Breast epithelium (tissue), 4 donors: ENCODE data around the gene RNF19B. TPM values are rescaled to one million over a fixed set of nuclear protein-coding genes. Genes with fewer than 3 reads are reported as not detected.

Experiments
- DNase-seq, 2 donors: peaks; one replicate each; pipeline ENCODE4 v3.0.0-alpha.2; 2019; ENCODE audit warnings: low spot score in 2 of 2
- H3K27ac ChIP-seq, 2 donors: fragments of 200-600 bp; sonication (generic) in 1 of 2; one replicate each; pipeline ENCODE4 v1.5.1; 2016 to 2019; ENCODE audit warnings: mild to moderate bottlenecking in 1 of 2
- H3K27me3 ChIP-seq, 2 donors: fragments of 200-600 bp; sonication (generic) in 1 of 2; one replicate each; pipeline versions ENCODE4 v1.5.1 to v1.6.0; 2017 to 2019; ENCODE audit warnings: control low read depth in 1 of 2, mild to moderate bottlenecking in 1 of 2
- H3K36me3 ChIP-seq: fragments of 200-600 bp; one replicate; pipeline ENCODE4 v1.5.1; 2019
- H3K4me1 ChIP-seq, 2 donors: fragments of 200-600 bp; sonication (generic); one replicate each; pipeline ENCODE4 v1.5.1; 2016 to 2019; ENCODE audit warnings: control low read depth in 1 of 2
- H3K4me3 ChIP-seq, 3 donors: fragments of 200-600 bp; sonication (generic); 1 replicate in 2 of 3; 2 replicates in 1 of 3; pipeline ENCODE4 v1.5.1; 2016 to 2019; ENCODE audit warnings: mild to moderate bottlenecking in 3 of 3, moderate library complexity in 2 of 3
- H3K9me3 ChIP-seq, 2 donors: fragments of 200-600 bp; sonication (generic) in 1 of 2; one replicate each; pipeline ENCODE4 v1.5.1; 2016 to 2019; ENCODE audit warnings: control low read depth in 1 of 2
- CTCF ChIP-seq, 3 donors: fragments of 450-650 bp; IDR thresholded peaks; one replicate each; pipeline ENCODE4 v1.5.1; 2016 to 2017; ENCODE audit warnings: antibody characterized with exemption in 3 of 3, mild to moderate bottlenecking in 3 of 3, moderate library complexity in 3 of 3
- POLR2A ChIP-seq: fragments of 450-650 bp; IDR thresholded peaks from one replicate; pipeline ENCODE4 v1.6.1; 2016; ENCODE audit warnings: antibody characterized with exemption, mild to moderate bottlenecking, moderate library complexity
- POLR2AphosphoS5 ChIP-seq, 3 donors: sonication (generic); formaldehyde crosslinking; IDR thresholded peaks; one replicate each; pipeline ENCODE4 v1.6.1; 2017; ENCODE audit warnings: antibody characterized with exemption in 3 of 3
- intact Hi-C: fragments of 100-400 bp; cut with DNase I; formaldehyde crosslinking; loops from one replicate; pipeline ENCODE4 v1.15.1; 2023; ENCODE audit warnings: low total_unique reads
- total RNA-seq, 3 donors: library from RNA; depleted of rRNA; stranded (reverse); fragments of >200 nt; gene quantifications; one replicate each; pipeline ENCODE4 v1.1.0, GENCODE V29; 2016

RNF19B gene
- total RNA-seq, 3 donors from 2014 or later, result 15.7 to 22.5 (median 16.7) TPM

- Histone ChIP-seq H3K4me1 (peaks cover 0 to 21% of the 10 kb centered on the region in 2 donors), H3K27ac (peak overlapping the region; percentile 50 to 54)
- intact Hi-C loops, result no loop called here
Observed at GRCh38 chr1:33005117-33005837, 40.7 kb upstream of the RNF19B start.

GRCh38 chr1:33004613-33005012, 40.0 kb upstream of the RNF19B start:
- TF ChIP-seq POLR2A, result no peak
- TF ChIP-seq CTCF (IDR thresholded peaks at IDR 0.05), result no peak
- TF ChIP-seq POLR2AphosphoS5 (IDR thresholded peaks at IDR 0.05), result no peak
- Histone ChIP-seq H3K4me3 (no peak overlapping the region), H3K9me3 (no peaks in the 10 kb centered on the region), H3K27me3 (no peaks in the 10 kb centered on the region), H3K27ac (peak overlapping the region; percentile 50 to 54), H3K4me1 (peaks cover 0 to 21% of the 10 kb centered on the region in 2 donors), H3K36me3 (no peaks in the 10 kb centered on the region)
- intact Hi-C loops, result no loop called here
- DNase-seq, result no peak

More at GRCh38 chr1:33005117-33005837, 40.7 kb upstream of the RNF19B start:
- DNase-seq, result no peak
- TF ChIP-seq CTCF (IDR thresholded peaks at IDR 0.05), result no peak
- no peak for TF ChIP-seq POLR2AphosphoS5 (IDR thresholded peaks at IDR 0.05)
- no peak for TF ChIP-seq POLR2A
- Histone ChIP-seq H3K36me3 (no peaks in the 10 kb centered on the region), H3K27me3 (no peaks in the 10 kb centered on the region), H3K9me3 (no peaks in the 10 kb centered on the region), H3K4me3 (no peak overlapping the region)

GRCh38 chr1:33003657-33004056, 39.0 kb upstream of the RNF19B start:
- Histone ChIP-seq H3K4me3 (no peak overlapping the region), H3K4me1 (peaks cover 0 to 21% of the 10 kb centered on the region in 2 donors), H3K27me3 (no peaks in the 10 kb centered on the region), H3K9me3 (no peaks in the 10 kb centered on the region), H3K27ac (no peak overlapping the region), H3K36me3 (no peaks in the 10 kb centered on the region)
- no peak for TF ChIP-seq POLR2A
- no peak for TF ChIP-seq CTCF (IDR thresholded peaks at IDR 0.05)
- TF ChIP-seq POLR2AphosphoS5 (IDR thresholded peaks at IDR 0.05), result no peak
- intact Hi-C loops, result no loop called here
- DNase-seq, result no peak

GRCh38 chr1:33002006-33002405, 37.4 kb upstream of the RNF19B start:
- H3K4me1 ChIP-seq, result peaks cover 0 to 10% of the 10 kb centered on the region in 2 donors
- no peak overlapping the region for H3K27ac ChIP-seq
- no peak overlapping the region for H3K4me3 ChIP-seq
- no peaks in the 10 kb centered on the region for H3K27me3 ChIP-seq
- intact Hi-C loops, result no loop called here
- DNase-seq, result no peak
- TF ChIP-seq POLR2A, result no peak
- no peak for TF ChIP-seq POLR2AphosphoS5 (IDR thresholded peaks at IDR 0.05)
- TF ChIP-seq CTCF (IDR thresholded peaks at IDR 0.05), result no peak
- H3K9me3 ChIP-seq, result no peaks in the 10 kb centered on the region
- H3K36me3 ChIP-seq, result no peaks in the 10 kb centered on the region

GRCh38 chr1:33001282-33001681, 36.7 kb upstream of the RNF19B start:
- intact Hi-C loops, result no loop called here
- H3K9me3 ChIP-seq, result no peaks in the 10 kb centered on the region
- TF ChIP-seq POLR2A, result no peak
- TF ChIP-seq POLR2AphosphoS5 (IDR thresholded peaks at IDR 0.05), result no peak
- no peak for TF ChIP-seq CTCF (IDR thresholded peaks at IDR 0.05)
- no peaks in the 10 kb centered on the region for H3K27me3 ChIP-seq
- H3K27ac ChIP-seq, result no peak overlapping the region
- no peak for DNase-seq
- no peaks in the 10 kb centered on the region for H3K36me3 ChIP-seq
- peaks cover 0 to 7% of the 10 kb centered on the region in 2 donors for H3K4me1 ChIP-seq
- no peak overlapping the region for H3K4me3 ChIP-seq
